C4-2B (cell line): ENCODE measurements around the gene PRAC2.

Experiments
- H3K27ac ChIP-seq: fragments of 450-650 bp; 2 replicates; pipeline ENCODE4 v1.5.1; 2017
- ZFX ChIP-seq: fragments of 450-650 bp; IDR thresholded peaks from 2 replicates; pipeline ENCODE4 v1.6.1; 2017
- TF ChIP-seq, protein P1 (sequence below): fragments of 450-650 bp; conservative IDR thresholded peaks from 2 replicates; pipeline ENCODE4 v1.5.1; 2017; ENCODE audit warnings: mild to moderate bottlenecking

Gene PRAC2

DNA sequence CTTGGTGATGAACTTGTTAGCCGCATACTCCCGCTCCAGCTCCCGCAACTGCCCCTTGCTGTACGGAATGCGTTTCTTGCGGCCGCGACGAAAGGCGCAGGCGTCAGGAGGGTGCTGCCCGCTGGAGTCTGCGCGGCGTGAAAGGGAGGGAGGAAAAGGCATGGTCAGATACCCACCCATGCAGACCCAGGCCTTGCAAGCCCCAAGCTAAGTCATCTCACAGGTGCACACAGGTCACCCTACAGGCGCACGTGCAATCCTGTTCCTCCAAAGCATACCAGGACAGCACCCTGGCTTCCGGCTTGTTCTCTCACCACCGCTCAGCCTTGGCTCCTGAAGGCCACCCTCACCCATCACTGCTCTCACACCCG lies 3.9 kb downstream of the PRAC2 start:
- TF ChIP-seq ZFX = no peak
- TF ChIP-seq, protein P1, sequence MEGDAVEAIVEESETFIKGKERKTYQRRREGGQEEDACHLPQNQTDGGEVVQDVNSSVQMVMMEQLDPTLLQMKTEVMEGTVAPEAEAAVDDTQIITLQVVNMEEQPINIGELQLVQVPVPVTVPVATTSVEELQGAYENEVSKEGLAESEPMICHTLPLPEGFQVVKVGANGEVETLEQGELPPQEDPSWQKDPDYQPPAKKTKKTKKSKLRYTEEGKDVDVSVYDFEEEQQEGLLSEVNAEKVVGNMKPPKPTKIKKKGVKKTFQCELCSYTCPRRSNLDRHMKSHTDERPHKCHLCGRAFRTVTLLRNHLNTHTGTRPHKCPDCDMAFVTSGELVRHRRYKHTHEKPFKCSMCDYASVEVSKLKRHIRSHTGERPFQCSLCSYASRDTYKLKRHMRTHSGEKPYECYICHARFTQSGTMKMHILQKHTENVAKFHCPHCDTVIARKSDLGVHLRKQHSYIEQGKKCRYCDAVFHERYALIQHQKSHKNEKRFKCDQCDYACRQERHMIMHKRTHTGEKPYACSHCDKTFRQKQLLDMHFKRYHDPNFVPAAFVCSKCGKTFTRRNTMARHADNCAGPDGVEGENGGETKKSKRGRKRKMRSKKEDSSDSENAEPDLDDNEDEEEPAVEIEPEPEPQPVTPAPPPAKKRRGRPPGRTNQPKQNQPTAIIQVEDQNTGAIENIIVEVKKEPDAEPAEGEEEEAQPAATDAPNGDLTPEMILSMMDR = no peak
- peak overlapping the region; percentile 98 for H3K27ac ChIP-seq

DNA sequence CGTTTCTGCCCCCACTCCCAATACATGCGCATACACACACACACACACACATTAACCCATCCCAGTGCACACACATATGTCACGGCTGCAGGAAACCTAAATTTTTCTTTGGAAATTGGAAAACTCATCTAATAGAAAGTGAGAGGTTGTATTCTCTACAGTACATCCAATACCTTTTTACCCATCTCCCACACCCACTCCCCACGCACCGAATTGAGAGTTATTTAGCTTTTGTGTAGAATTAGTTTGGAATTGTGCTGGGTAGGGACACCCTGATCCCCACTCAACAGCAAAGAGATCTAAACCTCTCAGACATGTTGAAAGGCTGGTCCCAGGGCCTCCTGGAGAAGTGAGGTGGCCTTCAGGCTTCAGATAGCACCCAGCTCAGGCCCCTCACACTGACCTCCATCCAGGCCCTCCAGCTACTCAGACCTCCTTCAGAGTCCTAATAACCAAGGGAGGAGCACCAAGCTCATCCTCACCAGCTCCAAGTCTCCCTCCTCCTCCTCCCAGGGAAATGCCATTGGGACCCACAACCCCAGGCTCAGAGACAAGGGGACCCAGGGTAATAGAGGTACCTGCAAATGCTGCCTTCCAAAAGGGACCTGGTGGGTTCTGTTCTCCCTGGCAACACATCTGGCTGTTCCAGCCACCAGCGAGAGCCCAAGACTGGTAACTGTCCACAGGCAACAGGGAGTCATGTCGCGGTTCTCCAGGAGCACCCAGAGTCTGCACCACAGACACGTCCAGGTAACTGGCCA lies 4.6 kb downstream of the PRAC2 start:
- TF ChIP-seq ZFX = no peak
- TF ChIP-seq, protein P1 = no peak
- H3K27ac ChIP-seq = peak overlapping the region; percentile 98

DNA sequence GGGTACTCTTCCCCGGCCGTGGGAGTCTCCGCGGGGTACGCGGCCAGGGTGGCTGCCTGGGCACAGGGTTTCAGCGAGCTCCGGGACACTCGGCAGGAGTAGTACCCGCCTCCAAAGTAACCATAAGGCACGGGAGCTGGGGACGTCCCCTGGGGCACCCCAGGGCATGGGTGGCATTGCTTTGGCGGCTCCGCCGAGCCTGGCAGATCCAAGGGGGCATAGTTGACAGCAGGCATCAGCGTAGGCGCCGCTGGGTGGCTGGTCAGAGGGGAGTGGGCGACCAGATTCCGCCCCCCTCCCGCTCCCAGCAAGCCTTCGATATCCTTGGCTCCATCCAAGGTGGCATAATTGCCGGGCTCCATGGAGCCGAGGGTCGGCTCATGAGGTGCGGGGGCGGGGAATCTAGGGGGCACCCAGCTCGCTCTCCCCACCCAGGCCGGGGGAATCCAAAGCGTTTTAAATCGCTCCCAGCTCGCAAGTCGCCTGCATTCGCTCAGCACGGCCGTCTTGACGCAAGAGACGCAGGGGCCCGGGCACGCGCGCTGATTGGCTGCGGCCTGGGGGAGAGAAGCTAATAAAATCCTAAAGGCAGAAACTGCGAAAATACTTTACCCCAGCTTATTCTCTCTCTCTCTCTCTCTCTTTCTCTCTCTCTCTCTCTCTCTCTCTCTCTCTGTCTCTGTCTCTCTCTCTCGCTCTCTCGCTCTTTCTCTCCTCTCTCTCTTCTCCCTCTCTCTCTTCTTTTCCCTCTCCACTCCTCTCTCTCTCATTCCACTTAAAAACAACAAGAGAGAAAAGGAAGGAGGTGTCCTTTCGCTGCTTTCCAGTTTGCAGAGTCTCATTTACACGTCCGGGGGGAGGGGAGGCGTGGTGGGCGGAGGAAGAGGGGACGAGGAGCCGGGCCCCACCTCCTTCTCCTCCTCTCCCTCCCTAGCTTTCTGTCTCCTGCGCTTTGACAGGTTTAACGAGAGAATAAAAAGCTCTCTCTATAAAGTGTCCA lies 5.5 kb downstream of the PRAC2 start, which contains the start of gene HOXB13:
HOXB13 (minus strand) TSS at position 519 of the 1,000 bp plus-strand sequence; CDS start at position 362, 157 bp downstream.
- TF ChIP-seq, protein P1 = no peak
- TF ChIP-seq ZFX = no peak
- H3K27ac ChIP-seq = peak within 1 kb of the TSS; percentile 98

DNA sequence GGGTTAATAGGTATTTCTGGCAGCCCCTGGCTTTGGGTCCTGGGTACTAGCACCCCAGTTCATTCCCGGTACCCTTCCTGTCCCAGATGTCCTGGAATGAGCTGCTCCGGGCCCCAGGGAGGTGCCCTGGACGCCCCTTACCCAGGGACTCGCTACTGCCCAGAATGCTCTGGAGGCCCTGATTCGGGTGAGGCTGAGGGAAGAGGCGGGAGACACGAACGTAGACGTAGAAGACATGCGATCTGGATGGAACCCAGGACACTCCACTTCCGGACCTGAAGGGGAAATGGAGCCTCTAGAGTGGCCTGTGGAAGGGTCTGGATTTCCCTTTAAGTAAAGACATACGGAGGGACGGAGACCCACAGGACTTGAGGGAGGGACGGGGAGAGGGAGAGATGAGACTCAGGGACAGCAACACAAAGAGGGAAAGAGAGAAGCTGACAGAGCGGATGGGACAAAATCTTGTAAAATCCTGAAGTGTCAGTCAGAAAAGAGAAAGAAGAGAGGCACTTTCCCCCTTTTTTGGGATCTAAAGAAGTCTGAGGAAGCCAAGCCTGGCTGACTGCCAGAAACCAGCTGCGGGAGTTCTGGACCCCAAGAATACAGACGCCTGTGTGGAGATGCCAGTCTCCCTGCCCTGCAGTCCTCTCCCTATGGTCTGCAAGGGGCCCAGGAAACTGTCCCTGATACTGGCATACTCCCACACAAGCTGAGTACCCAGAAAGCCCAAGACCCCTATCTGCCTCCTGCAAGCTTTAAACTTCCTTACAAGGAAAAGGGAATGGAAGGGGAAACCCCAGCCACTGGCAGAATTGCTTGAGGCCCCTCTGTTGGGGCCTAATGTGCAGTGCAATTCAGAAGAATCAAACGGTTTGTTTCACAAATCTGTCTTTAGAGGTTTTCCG lies 6.6 kb downstream of the PRAC2 start:
- TF ChIP-seq, protein P1 = no peak
- no peak for TF ChIP-seq ZFX
- H3K27ac ChIP-seq = peak overlapping the region; percentile 98

DNA sequence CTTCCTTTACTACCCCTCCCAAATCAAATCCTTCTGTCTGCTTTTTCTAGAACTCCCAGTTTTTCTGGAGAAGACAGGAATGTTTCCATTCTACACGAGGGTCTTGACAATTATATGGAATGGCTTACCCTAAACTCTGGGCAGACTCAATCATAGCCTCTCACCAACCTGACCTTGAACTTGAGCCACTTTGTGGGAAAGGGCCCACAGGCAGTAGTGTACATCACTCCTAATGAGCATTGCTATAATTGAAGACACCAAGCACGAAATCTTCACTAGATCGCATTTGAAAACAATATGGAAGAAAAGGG lies 7.2 kb downstream of the PRAC2 start:
- peak overlapping the region; percentile 98 for H3K27ac ChIP-seq
- TF ChIP-seq ZFX = no peak
- TF ChIP-seq, protein P1 = no peak

DNA sequence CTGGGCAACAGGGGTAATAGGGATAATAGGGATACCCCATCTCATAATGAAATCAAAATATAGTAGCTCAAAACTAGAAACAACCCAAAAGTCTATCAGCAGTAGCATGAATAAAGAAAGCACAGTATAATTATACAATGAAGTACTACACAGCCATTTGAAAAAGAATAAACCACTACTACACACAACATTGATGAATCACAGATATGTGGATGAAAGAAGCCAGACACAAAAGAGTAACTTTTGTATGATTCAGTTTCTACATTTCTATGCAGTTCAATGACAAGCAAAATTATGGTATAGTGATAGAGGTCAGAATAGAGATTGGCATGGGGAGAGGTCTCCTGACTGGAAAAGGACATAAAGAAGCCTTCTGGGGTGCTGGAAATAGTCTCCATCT lies 8.4 kb downstream of the PRAC2 start:
- no peak overlapping the region for H3K27ac ChIP-seq
- TF ChIP-seq, protein P1 = no peak
- TF ChIP-seq ZFX = no peak
